Left forelimb (tissue), 1 donor: ENCODE results near the gene ST7.
"Not testable (repeated sequence)": the region's sequence is repeated elsewhere in the genome, so short reads cannot be mapped to it uniquely, and the experiment has no call there.

Source experiments
- DNase-seq: peaks from one replicate; pipeline ENCODE4 v3.0.0-alpha.2; 2018; ENCODE audit warnings: low spot score

The ST7 gene

GRCh38 chr7:116953372-116953905 is at the start of gene ST7:
Gene ST7 (plus strand): TSS chr7:116953501. CDS start chr7:116953541, 40 bp downstream.
- peak; percentile 85 for DNase-seq

GRCh38 chr7:116906391-116906790 is 46.9 kb upstream of the ST7 start:
- no peak for DNase-seq

- no peak for DNase-seq
Measured at GRCh38 chr7:116910383-116910782, 42.9 kb upstream of the ST7 start.

GRCh38 chr7:116911801-116912200 is 41.5 kb upstream of the ST7 start:
- DNase-seq, result no peak

GRCh38 chr7:116912269-116912909 is 40.9 kb upstream of the ST7 start:
- DNase-seq, result no peak

GRCh38 chr7:116918704-116919103 is 34.6 kb upstream of the ST7 start:
- DNase-seq, result no peak

GRCh38 chr7:116920359-116920758 is 32.9 kb upstream of the ST7 start:
- DNase-seq, result no peak

- DNase-seq, result no peak
Measured at GRCh38 chr7:116922545-116922944, 30.8 kb upstream of the ST7 start.

- DNase-seq, result no peak
Measured at GRCh38 chr7:116924741-116925140, 28.6 kb upstream of the ST7 start.

- no peak for DNase-seq
Measured at GRCh38 chr7:116929021-116929420, 24.3 kb upstream of the ST7 start.

- DNase-seq, result peak; percentile 84
Measured at GRCh38 chr7:116929914-116930913, 23.1 kb upstream of the ST7 start.

GRCh38 chr7:116932566-116932965 is 20.7 kb upstream of the ST7 start:
- DNase-seq, result no peak

- no peak for DNase-seq
Measured at GRCh38 chr7:116933465-116933864, 19.8 kb upstream of the ST7 start.

GRCh38 chr7:116934580-116934979 is 18.7 kb upstream of the ST7 start:
- no peak for DNase-seq

- DNase-seq, result not testable (repeated sequence)
Measured at GRCh38 chr7:116936844-116937243, 16.5 kb upstream of the ST7 start.

GRCh38 chr7:116938678-116939077 is 14.6 kb upstream of the ST7 start:
- no peak for DNase-seq

- DNase-seq, result no peak
Measured at GRCh38 chr7:116940689-116941370, 12.5 kb upstream of the ST7 start.

GRCh38 chr7:116942504-116942903 is 10.8 kb upstream of the ST7 start:
- no peak for DNase-seq

- no peak for DNase-seq
Measured at GRCh38 chr7:116948934-116949333, 4.4 kb upstream of the ST7 start.

- DNase-seq, result no peak
Measured at GRCh38 chr7:116949941-116950801, 3.1 kb upstream of the ST7 start.

GRCh38 chr7:116950889-116951351 is 2.4 kb upstream of the ST7 start:
- no peak for DNase-seq
